ENCODE results near the gene SSX2IP. TPM values are rescaled to one million over a fixed set of nuclear protein-coding genes. Genes with fewer than 3 reads are reported as not detected.
"Not testable (repeated sequence)": the region's sequence is repeated elsewhere in the genome, so short reads cannot be mapped to it uniquely, and the experiment has no call there.

SSX2IP gene
- total and polyA plus RNA-seq, 7 donors = 2.4 to 57.6 (median 24.7) TPM

DNA sequence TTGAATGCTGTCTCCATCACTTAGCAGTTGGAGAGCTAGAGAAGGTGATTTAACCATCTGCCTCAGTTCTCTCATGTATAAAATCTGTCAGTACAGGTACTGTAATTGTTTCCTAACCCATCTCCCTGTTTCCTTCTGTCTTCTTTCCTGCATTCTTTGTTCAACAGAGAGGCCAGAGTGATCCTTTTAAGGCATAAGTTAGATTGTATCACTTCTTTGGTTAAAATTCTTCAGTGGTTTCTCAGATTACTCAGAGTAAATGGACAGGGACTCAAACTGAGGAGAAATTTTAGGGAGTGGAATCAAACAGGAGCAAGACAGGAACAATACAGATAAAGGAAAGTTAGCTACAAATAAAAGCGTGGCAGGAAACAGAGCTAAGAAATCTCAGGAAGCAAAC, 45.2 kb upstream of the SSX2IP start:
- 87 to 88% methylated on average over 1 of the region's 1 CpG for WGBS, 2 donors
- Histone ChIP-seq H3K36me3 (no peaks in the 10 kb centered on the region), H3K9me3 (peaks cover 0 to 3% (median 0%) of the 10 kb centered on the region in 4 donors), H3K27me3 (no peaks in the 10 kb centered on the region), H3K4me3 (no peak overlapping the region), H3K27ac (no peak overlapping the region), H3K4me1 (no peaks in the 10 kb centered on the region)
- intact Hi-C loops (cut with DNase I) = no loop called here
- no peak for DNase-seq
- TF ChIP-seq POLR2AphosphoS5 (IDR thresholded peaks at IDR 0.05) (no peak), POLR2A (IDR thresholded peaks at IDR 0.05) (no peak)

GRCh38 chr1:84732520-84732919, 42.3 kb upstream of the SSX2IP start:
- WGBS, 2 donors = 43 to 50% methylated on average over 2 of the region's 2 CpGs

GRCh38 chr1:84731519-84731918, 41.3 kb upstream of the SSX2IP start:
- no peak overlapping the region for H3K4me3 ChIP-seq
- DNase-seq = no peak
- H3K27ac ChIP-seq = no peak overlapping the region
- H3K9me3 ChIP-seq = peaks cover 0 to 3% (median 0%) of the 10 kb centered on the region in 4 donors
- intact Hi-C loops (cut with DNase I) = no loop called here
- no peaks in the 10 kb centered on the region for H3K36me3 ChIP-seq
- no peaks in the 10 kb centered on the region for H3K27me3 ChIP-seq
- peaks cover 0 to 12% (median 8%) of the 10 kb centered on the region in 4 donors for H3K4me1 ChIP-seq
- no peak for TF ChIP-seq POLR2A (IDR thresholded peaks at IDR 0.05)
- TF ChIP-seq POLR2AphosphoS5 (IDR thresholded peaks at IDR 0.05) = no peak
- TF ChIP-seq EP300 (IDR thresholded peaks at IDR 0.05) = no peak
- TF ChIP-seq, protein P1, sequence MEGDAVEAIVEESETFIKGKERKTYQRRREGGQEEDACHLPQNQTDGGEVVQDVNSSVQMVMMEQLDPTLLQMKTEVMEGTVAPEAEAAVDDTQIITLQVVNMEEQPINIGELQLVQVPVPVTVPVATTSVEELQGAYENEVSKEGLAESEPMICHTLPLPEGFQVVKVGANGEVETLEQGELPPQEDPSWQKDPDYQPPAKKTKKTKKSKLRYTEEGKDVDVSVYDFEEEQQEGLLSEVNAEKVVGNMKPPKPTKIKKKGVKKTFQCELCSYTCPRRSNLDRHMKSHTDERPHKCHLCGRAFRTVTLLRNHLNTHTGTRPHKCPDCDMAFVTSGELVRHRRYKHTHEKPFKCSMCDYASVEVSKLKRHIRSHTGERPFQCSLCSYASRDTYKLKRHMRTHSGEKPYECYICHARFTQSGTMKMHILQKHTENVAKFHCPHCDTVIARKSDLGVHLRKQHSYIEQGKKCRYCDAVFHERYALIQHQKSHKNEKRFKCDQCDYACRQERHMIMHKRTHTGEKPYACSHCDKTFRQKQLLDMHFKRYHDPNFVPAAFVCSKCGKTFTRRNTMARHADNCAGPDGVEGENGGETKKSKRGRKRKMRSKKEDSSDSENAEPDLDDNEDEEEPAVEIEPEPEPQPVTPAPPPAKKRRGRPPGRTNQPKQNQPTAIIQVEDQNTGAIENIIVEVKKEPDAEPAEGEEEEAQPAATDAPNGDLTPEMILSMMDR (IDR thresholded peaks at IDR 0.05) = no peak

More at GRCh38 chr1:84732520-84732919, 42.3 kb upstream of the SSX2IP start:
- no peaks in the 10 kb centered on the region for H3K36me3 ChIP-seq
- peaks cover 0 to 3% (median 0%) of the 10 kb centered on the region in 4 donors for H3K9me3 ChIP-seq
- intact Hi-C loops (cut with DNase I) = no loop called here
- H3K27ac ChIP-seq = no peak overlapping the region
- peaks cover 0 to 2% (median under 1%) of the 10 kb centered on the region in 4 donors for H3K4me1 ChIP-seq
- TF ChIP-seq, protein P1 (IDR thresholded peaks at IDR 0.05) = no peak
- TF ChIP-seq POLR2AphosphoS5 (IDR thresholded peaks at IDR 0.05) (no peak), EP300 (IDR thresholded peaks at IDR 0.05) (no peak), POLR2A (IDR thresholded peaks at IDR 0.05) (no peak)
- H3K4me3 ChIP-seq = no peak overlapping the region
- no peaks in the 10 kb centered on the region for H3K27me3 ChIP-seq
- DNase-seq = no peak

GRCh38 chr1:84727711-84728110, 37.5 kb upstream of the SSX2IP start:
- 81 to 85% methylated on average over 1 of the region's 1 CpG for WGBS, 2 donors

GRCh38 chr1:84726593-84727499, 36.6 kb upstream of the SSX2IP start:
- Histone ChIP-seq H3K9me3 (peaks cover 0 to 3% (median 0%) of the 10 kb centered on the region in 4 donors), H3K4me3 (no peak overlapping the region), H3K27me3 (no peaks in the 10 kb centered on the region), H3K4me1 (peaks cover 0 to 15% (median 12%) of the 10 kb centered on the region in 4 donors), H3K36me3 (no peaks in the 10 kb centered on the region), H3K27ac (peak overlapping the region in 1 of 4 donors; percentile 35)
- no peak for DNase-seq
- TF ChIP-seq POLR2A (IDR thresholded peaks at IDR 0.05) = no peak
- TF ChIP-seq, protein P1 (IDR thresholded peaks at IDR 0.05) = no peak
- 82 to 86% methylated on average over 2 of the region's 2 CpGs for WGBS, 2 donors
- intact Hi-C loops (cut with DNase I) = no loop called here

More at GRCh38 chr1:84727711-84728110, 37.5 kb upstream of the SSX2IP start:
- H3K4me3 ChIP-seq; H3K36me3 ChIP-seq; H3K27ac ChIP-seq; DNase-seq; H3K9me3 ChIP-seq; H3K27me3 ChIP-seq; intact Hi-C loops (cut with DNase I): not testable (repeated sequence)
- peaks cover 0 to 15% (median 11%) of the 10 kb centered on the region in 4 donors for H3K4me1 ChIP-seq
